Subcutaneous adipose tissue (tissue), 4 donors: ENCODE results near the gene RGS6. TPM values are rescaled to one million over a fixed set of nuclear protein-coding genes. Genes with fewer than 3 reads are reported as not detected.

Experiments used
- CTCF ChIP-seq: fragments of 450-650 bp; IDR thresholded peaks from one replicate; pipeline ENCODE4 v1.5.1; 2016; ENCODE audit warnings: low read depth, mild to moderate bottlenecking, control low read depth, antibody characterized with exemption, moderate library complexity
- total RNA-seq, 4 donors: library from RNA; depleted of rRNA; stranded (reverse); fragments of >200 nt; gene quantifications; one replicate each; pipeline ENCODE4 v1.1.0, GENCODE V29; 2016

RGS6 gene
- total RNA-seq, 4 donors from 2014 or later: 4.4 to 32.0 (median 11.4) TPM

GRCh38 chr14:72341237-72341636 lies 409.0 kb downstream of the RGS6 start:
- no peak for TF ChIP-seq CTCF

GRCh38 chr14:72341686-72342085 lies 409.5 kb downstream of the RGS6 start:
- no peak for TF ChIP-seq CTCF

- no peak for TF ChIP-seq CTCF
Observed at GRCh38 chr14:72347118-72347517, 414.9 kb downstream of the RGS6 start.

GRCh38 chr14:72350215-72350614 lies 418.0 kb downstream of the RGS6 start:
- TF ChIP-seq CTCF: no peak

- no peak for TF ChIP-seq CTCF
Observed at GRCh38 chr14:72352012-72352411, 419.8 kb downstream of the RGS6 start.

- TF ChIP-seq CTCF: no peak
Observed at GRCh38 chr14:72366619-72367018, 434.4 kb downstream of the RGS6 start.

GRCh38 chr14:72369106-72369505 lies 436.9 kb downstream of the RGS6 start:
- no peak for TF ChIP-seq CTCF
